HCT116 (cell line): Measurements from ENCODE around the gene CALM3. TPM values are rescaled to one million over a fixed set of nuclear protein-coding genes. Genes with fewer than 3 reads are reported as not detected.

Experiments
- ATAC-seq: fragments of 200-7000 bp; cut with Tn5 transposase; 2 replicates; pipeline ENCODE4 v1.9.1; 2020; ENCODE audit warnings: mild to moderate bottlenecking, moderate library complexity
- BruUV-seq: library from RNA; stranded (reverse); fragments of 400-500 nt; replicated peaks from 2 replicates; lab custom pipeline; 2021; lab: Mats Ljungman, UMichigan
- CTCF ChIA-PET: fragments of 300-600 bp; sonication (Branson Sonifier 250); formaldehyde crosslinking; loops from one replicate; lab custom pipeline; 2021; ENCODE audit warnings: antibody characterized with exemption; lab: Charles Lee
- POLR2A ChIA-PET: fragments of 300-600, 350-600 bp; sonication (Branson Sonifier 250); formaldehyde crosslinking; loops from one replicate; lab custom pipeline; 2021; ENCODE audit warnings: antibody characterized with exemption; lab: Charles Lee
- RAD21 ChIA-PET, 2 experiments: fragments of 300-600 bp; sonication (Branson Sonifier 250); formaldehyde crosslinking; loops; one replicate each; lab custom pipeline; 2023; ENCODE audit warnings: low total read pairs in 2 of 2; ENCODE audit not compliant: uncharacterized antibody in 2 of 2, unreplicated experiment in 2 of 2, low non-redundant PET in 1 of 2; lab: Charles Lee
- DNase-seq: peaks from one replicate; pipeline ENCODE4 v3.0.0-alpha.2; 2010; ENCODE audit warnings: low read depth, low spot score
- H2AFZ ChIP-seq: fragments of 200-600 bp; shearing (Covaris generic), sonication (generic); 2 replicates; pipeline ENCODE4 v1.6.1; 2017; ENCODE audit warnings: low read depth, mixed run types, mixed read lengths, antibody characterized with exemption, low read length; ENCODE audit not compliant: poor library complexity, severe bottlenecking
- H3K27ac ChIP-seq: 2 replicates; pipeline ENCODE4 v1.5.1; 2012; ENCODE audit warnings: low read depth, low read length
- H3K27me3 ChIP-seq: fragments of 200-600 bp; sonication (generic); 2 replicates; pipeline ENCODE4 v1.6.1; 2016; ENCODE audit warnings: mixed run types, low read length, mixed read lengths; ENCODE audit not compliant: insufficient read depth
- H3K36me3 ChIP-seq, 2 experiments: fragments of 200-500 bp in 1 of 2; fragments of 200-600 bp in 1 of 2; sonication (Bioruptor generic) in 1 of 2; sonication (generic) in 1 of 2; 2 replicates each; pipeline versions ENCODE4 v1.5.1 to v1.6.1; 2014 to 2016; ENCODE audit warnings: low read length in 2 of 2, inconsistent platforms in 1 of 2, mixed read lengths in 1 of 2, mixed run types in 1 of 2; ENCODE audit not compliant: insufficient read depth in 2 of 2, control insufficient read depth in 1 of 2
- H3K4me1 ChIP-seq, 2 experiments: fragments of 200-600 bp in 1 of 2; sonication (generic) in 1 of 2; 2 replicates each; pipeline versions ENCODE4 v1.5.1 to v1.6.1; 2012 to 2017; ENCODE audit warnings: low read length in 2 of 2, inconsistent platforms in 1 of 2, mild to moderate bottlenecking in 1 of 2, mixed read lengths in 1 of 2, mixed run types in 1 of 2, moderate library complexity in 1 of 2; ENCODE audit not compliant: insufficient read depth in 2 of 2, control insufficient read depth in 1 of 2
- H3K4me2 ChIP-seq: fragments of 200-600 bp; sonication (generic); 2 replicates; pipeline ENCODE4 v1.6.1; 2017; ENCODE audit warnings: mixed run types, low read length, mixed read lengths
- H3K4me3 ChIP-seq, 2 experiments: fragments of 200-600 bp in 1 of 2; sonication (generic) in 1 of 2; replicated peaks in 1 of 2; 2 replicates each; pipeline ENCODE4 v1.5.1; 2011 to 2016; ENCODE audit warnings: low read length in 2 of 2, control low read depth in 1 of 2, low read depth in 1 of 2, mild to moderate bottlenecking in 1 of 2, mixed read lengths in 1 of 2, mixed run types in 1 of 2
- H3K79me2 ChIP-seq: fragments of 200-600 bp; sonication (generic); 2 replicates; pipeline ENCODE4 v1.6.1; 2017; ENCODE audit warnings: mild to moderate bottlenecking, mixed run types, low read length, moderate library complexity, mixed read lengths; ENCODE audit not compliant: insufficient read depth
- H3K9ac ChIP-seq: fragments of 200-600 bp; sonication (generic); 2 replicates; pipeline ENCODE4 v1.6.1; 2016; ENCODE audit warnings: low read length, mixed read lengths
- H3K9me2 ChIP-seq: fragments of 200-600 bp; sonication (generic), shearing (Covaris generic); 2 replicates; pipeline ENCODE4 v1.6.1; 2017; ENCODE audit warnings: mixed run types, mild to moderate bottlenecking, moderate library complexity; ENCODE audit not compliant: insufficient read depth
- H3K9me3 ChIP-seq, 2 experiments: fragments of 200-500 bp in 1 of 2; fragments of 200-600 bp in 1 of 2; sonication (Bioruptor generic) in 1 of 2; sonication (generic) in 1 of 2; 2 replicates each; pipeline ENCODE4 v1.6.1; 2014 to 2017; ENCODE audit warnings: low read length in 2 of 2, mixed read lengths in 2 of 2, inconsistent platforms in 1 of 2, low read depth in 1 of 2, mild to moderate bottlenecking in 1 of 2, mixed run types in 1 of 2, moderate library complexity in 1 of 2; ENCODE audit not compliant: control insufficient read depth in 1 of 2, insufficient read depth in 1 of 2
- H4K20me1 ChIP-seq: fragments of 200-600 bp; sonication (generic), shearing (Covaris generic); 2 replicates; pipeline ENCODE4 v1.6.1; 2017; ENCODE audit warnings: mixed run types, mild to moderate bottlenecking, moderate library complexity; ENCODE audit not compliant: insufficient read depth
- ATF3 ChIP-seq: IDR thresholded peaks from 2 replicates; pipeline ENCODE4 v1.6.1; 2012
- CTCF ChIP-seq, 3 experiments: fragments of 200-600 bp in 1 of 3; sonication (generic) in 1 of 3; IDR thresholded peaks in 2 of 3; conservative IDR thresholded peaks in 1 of 3; 2 replicates each; pipeline ENCODE4 v1.5.1; 2012 to 2017; ENCODE audit warnings: low read depth in 2 of 3, low read length in 2 of 3, antibody characterized with exemption in 1 of 3, borderline replicate concordance in 1 of 3, control low read depth in 1 of 3, mild to moderate bottlenecking in 1 of 3, mixed read lengths in 1 of 3, mixed run types in 1 of 3, moderate library complexity in 1 of 3; ENCODE audit not compliant: insufficient read depth in 1 of 3
- EGR1 ChIP-seq: IDR thresholded peaks from 2 replicates; pipeline ENCODE4 v1.6.1; 2012; ENCODE audit warnings: low read depth
- ELF1 ChIP-seq: IDR thresholded peaks from 2 replicates; pipeline ENCODE4 v1.6.1; 2012; ENCODE audit warnings: low read depth, borderline replicate concordance
- EZH2 ChIP-seq: fragments of 200-600 bp; sonication (generic); IDR thresholded peaks from 2 replicates; pipeline ENCODE4 v1.6.1; 2017; ENCODE audit warnings: antibody characterized with exemption, mixed run types
- EZH2phosphoT487 ChIP-seq: fragments of 200-600 bp; IDR thresholded peaks from 2 replicates; pipeline ENCODE4 v1.6.1; 2018; ENCODE audit warnings: antibody characterized with exemption, borderline replicate concordance
- JUND ChIP-seq: IDR thresholded peaks from 2 replicates; pipeline ENCODE4 v1.6.1; 2012
- SRF ChIP-seq: IDR thresholded peaks from 2 replicates; pipeline ENCODE4 v1.6.1; 2012; ENCODE audit warnings: low read depth
- TCF7L2 ChIP-seq: IDR thresholded peaks from 2 replicates; pipeline ENCODE4 v1.7.0; 2011; ENCODE audit warnings: borderline replicate concordance, inconsistent platforms; ENCODE audit not compliant: insufficient read depth, insufficient read length; ENCODE audit errors: extremely low read depth
- ZBTB33 ChIP-seq: IDR thresholded peaks from 2 replicates; pipeline ENCODE4 v1.6.1; 2011; ENCODE audit warnings: mild to moderate bottlenecking, low read length, moderate library complexity; ENCODE audit not compliant: insufficient replicate concordance; ENCODE audit errors: extremely low read depth
- ZNF274 ChIP-seq: fragments of 200-500 bp; sonication (Bioruptor generic); IDR thresholded peaks from 2 replicates; pipeline ENCODE4 v1.6.1; 2014; ENCODE audit warnings: mild to moderate bottlenecking, low read depth, low read length, inconsistent platforms
- intact Hi-C: fragments of 100-400 bp; cut with micrococcal nuclease; formaldehyde crosslinking; loops from 2 replicates; pipeline ENCODE4 v1.10.0; 2022
- total RNA-seq: library from RNA; stranded (reverse); gene quantifications from one replicate; pipeline ENCODE4 v1.2.1, GENCODE V29; 2021; ENCODE audit not compliant: unreplicated experiment
- TF ChIP-seq, protein P1 (sequence below): IDR thresholded peaks from 2 replicates; pipeline ENCODE4 v1.6.1; 2012

The CALM3 gene
- total RNA-seq, 1 experiment from 2014 or later, result 335 TPM

GRCh38 chr19:46603195-46603637, 2.1 kb downstream of the CALM3 start:
- DNase-seq (no peak), ATAC-seq (no peak)
- TF ChIP-seq JUND (no peak), ZNF274 (no peak), EZH2 (no peak), EZH2phosphoT487 (no peak), ZBTB33 (no peak)
- TF ChIP-seq, protein P1, sequence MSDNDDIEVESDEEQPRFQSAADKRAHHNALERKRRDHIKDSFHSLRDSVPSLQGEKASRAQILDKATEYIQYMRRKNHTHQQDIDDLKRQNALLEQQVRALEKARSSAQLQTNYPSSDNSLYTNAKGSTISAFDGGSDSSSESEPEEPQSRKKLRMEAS, result no peak
- no TSS peak for BruUV-seq
- ChIA-PET CTCF (no interaction called here), POLR2A (no interaction called here), RAD21 (no interaction called here)
- H3K4me2 ChIP-seq, result peak overlapping the region; percentile 98
- no peaks in the 10 kb centered on the region for H3K9me2 ChIP-seq
- H3K4me3 ChIP-seq, result peak overlapping the region in 1 of 2 experiments; percentile 94; a peak in 2 of 4 replicates
- no peak overlapping the region for H2AFZ ChIP-seq
- H3K36me3 ChIP-seq, result peaks cover 23 to 28% of the 10 kb centered on the region in 2 experiments
- intact Hi-C loops, result no loop called here
- no peaks in the 10 kb centered on the region for H4K20me1 ChIP-seq
- H3K27ac ChIP-seq, result peak overlapping the region; percentile 36; the same call in 1 of the 2 replicates
- H3K9ac ChIP-seq, result peak overlapping the region; percentile 98
- peaks cover 14 to 26% of the 10 kb centered on the region in 2 experiments for H3K4me1 ChIP-seq
- no peaks in the 10 kb centered on the region for H3K27me3 ChIP-seq
- H3K79me2 ChIP-seq, result peaks cover 63% of the 10 kb centered on the region
- H3K9me3 ChIP-seq, result no peaks in the 10 kb centered on the region

- DNase-seq (no peak), ATAC-seq (no peak)
- Histone ChIP-seq H2AFZ (no peak overlapping the region), H3K36me3 (peaks cover 29 to 30% of the 10 kb centered on the region in 2 experiments), H3K4me3 (no peak overlapping the region), H3K27ac (no peak overlapping the region; the same call in 1 of the 2 replicates), H3K79me2 (peaks cover 63% of the 10 kb centered on the region), H4K20me1 (no peaks in the 10 kb centered on the region), H3K27me3 (no peaks in the 10 kb centered on the region), H3K9me3 (no peaks in the 10 kb centered on the region), H3K9me2 (no peaks in the 10 kb centered on the region), H3K4me1 (peaks cover 14 to 26% of the 10 kb centered on the region in 2 experiments), H3K4me2 (no peak overlapping the region), H3K9ac (no peak overlapping the region)
- BruUV-seq, result no TSS peak
- CTCF ChIA-PET, result interaction anchor here (2.4 kb wide), 1 partner anchor 10 kb away, joined by 8 read pairs; no protein-coding TSS in a partner anchor
- POLR2A ChIA-PET, result no interaction called here
- RAD21 ChIA-PET, result no interaction called here
- intact Hi-C loops, result no loop called here
- TF ChIP-seq ELF1 (no peak), SRF (no peak), TCF7L2 (no peak), CTCF (IDR thresholded peaks at IDR 0.05 in 2 of 3, conservative IDR thresholded peaks at IDR 0.05 in 1 of 3; ENCODE audit: borderline replicate concordance in 1 of 3, insufficient read depth in 1 of 3, low read depth in 2 of 3, low read length in 2 of 3) (no peak), EGR1 (no peak), ATF3 (no peak)
These were observed 2.7 kb downstream of the CALM3 start for GRCh38 chr19:46603752-46604231.
